ENCODE measurements around the gene SLC23A2.

Gene SLC23A2

DNA sequence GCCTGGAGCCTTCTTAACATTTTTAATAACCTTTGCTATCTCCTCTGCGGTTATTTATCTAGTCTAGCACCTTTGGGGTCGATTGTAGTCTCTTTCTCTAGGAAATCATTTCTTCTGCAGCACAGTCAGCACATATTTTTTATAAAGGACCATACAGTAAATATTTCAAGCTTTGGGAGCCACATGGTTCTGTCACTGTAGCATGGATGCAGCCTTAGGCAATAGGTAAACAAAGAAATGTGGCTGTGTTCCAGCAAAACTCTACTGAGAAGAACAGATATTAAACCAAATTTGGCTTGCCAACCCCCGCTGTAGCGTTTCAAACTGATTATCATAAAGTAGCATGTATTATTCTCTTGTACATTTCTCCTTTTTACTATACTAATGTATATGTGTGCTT lies 95.7 kb downstream of the SLC23A2 start:
- Histone ChIP-seq H3K27ac (ENCODE audit: low read depth, low read length) (no peak overlapping the region), H3K9ac (ENCODE audit: low read depth in 1 of 2, low read length in 2 of 2) (no peak overlapping the region), H3K27me3 (ENCODE audit: control insufficient read depth in 1 of 2, insufficient read depth in 2 of 2, low read length in 2 of 2) (no peaks in the 10 kb centered on the region), H3K36me3 (ENCODE audit: control insufficient read depth in 1 of 2, insufficient read depth in 2 of 2, low read length in 2 of 2) (peaks cover 0 to 9% of the 10 kb centered on the region in 2 donors), H3K4me1 (ENCODE audit: control insufficient read depth in 1 of 2, insufficient read depth in 2 of 2, low read length in 2 of 2) (peaks cover 7 to 8% of the 10 kb centered on the region in 2 donors), H3K9me3 (ENCODE audit: control insufficient read depth in 1 of 2, low read length in 2 of 2) (no peaks in the 10 kb centered on the region), H3K4me3 (ENCODE audit: low read depth in 1 of 2, low read length in 2 of 2) (no peak overlapping the region)

DNA sequence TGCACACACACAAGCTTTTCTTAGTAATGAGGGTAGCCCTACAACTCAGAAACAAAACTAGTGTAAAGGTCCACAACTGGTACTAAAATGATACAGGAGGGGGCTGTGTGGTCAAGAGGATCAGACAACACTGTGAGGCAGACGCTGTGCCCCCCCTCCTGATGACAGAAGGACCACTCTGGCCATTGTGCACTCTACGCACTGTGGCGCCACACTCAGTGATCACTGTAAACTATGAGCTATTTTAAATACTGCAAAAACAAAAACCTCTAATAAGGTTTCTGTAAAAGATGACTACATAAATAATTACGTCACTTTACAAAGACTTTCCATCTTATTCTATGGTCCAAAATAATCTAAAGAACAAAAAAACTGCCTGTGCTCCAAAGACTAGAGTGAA lies 96.1 kb downstream of the SLC23A2 start:
- no peaks in the 10 kb centered on the region for H3K9me3 ChIP-seq (ENCODE audit: control insufficient read depth in 1 of 2, low read length in 2 of 2)
- H3K36me3 ChIP-seq (ENCODE audit: control insufficient read depth in 1 of 2, insufficient read depth in 2 of 2, low read length in 2 of 2), result peaks cover 0 to 9% of the 10 kb centered on the region in 2 donors
- peaks cover 7 to 8% of the 10 kb centered on the region in 2 donors for H3K4me1 ChIP-seq (ENCODE audit: control insufficient read depth in 1 of 2, insufficient read depth in 2 of 2, low read length in 2 of 2)
- H3K4me3 ChIP-seq (ENCODE audit: low read depth in 1 of 2, low read length in 2 of 2), result no peak overlapping the region
- H3K9ac ChIP-seq (ENCODE audit: low read depth in 1 of 2, low read length in 2 of 2), result no peak overlapping the region
- H3K27ac ChIP-seq (ENCODE audit: low read depth, low read length), result no peak overlapping the region
- no peaks in the 10 kb centered on the region for H3K27me3 ChIP-seq (ENCODE audit: control insufficient read depth in 1 of 2, insufficient read depth in 2 of 2, low read length in 2 of 2)

GRCh38 chr20:4904127-4904860 lies 97.0 kb downstream of the SLC23A2 start:
- H3K4me1 ChIP-seq (ENCODE audit: control insufficient read depth in 1 of 2, insufficient read depth in 2 of 2, low read length in 2 of 2), result peaks cover 10 to 11% of the 10 kb centered on the region in 2 donors
- H3K9me3 ChIP-seq (ENCODE audit: control insufficient read depth in 1 of 2, low read length in 2 of 2), result no peaks in the 10 kb centered on the region
- peaks cover 3 to 11% of the 10 kb centered on the region in 2 donors for H3K36me3 ChIP-seq (ENCODE audit: control insufficient read depth in 1 of 2, insufficient read depth in 2 of 2, low read length in 2 of 2)
- H3K27me3 ChIP-seq (ENCODE audit: control insufficient read depth in 1 of 2, insufficient read depth in 2 of 2, low read length in 2 of 2), result no peaks in the 10 kb centered on the region
- H3K9ac ChIP-seq (ENCODE audit: low read depth in 1 of 2, low read length in 2 of 2), result no peak overlapping the region
- no peak overlapping the region for H3K27ac ChIP-seq (ENCODE audit: low read depth, low read length)
- no peak overlapping the region for H3K4me3 ChIP-seq (ENCODE audit: low read depth in 1 of 2, low read length in 2 of 2)

- Histone ChIP-seq H3K4me3 (ENCODE audit: low read depth in 1 of 2, low read length in 2 of 2) (no peak overlapping the region), H3K9ac (ENCODE audit: low read depth in 1 of 2, low read length in 2 of 2) (no peak overlapping the region), H3K27ac (ENCODE audit: low read depth, low read length) (no peak overlapping the region), H3K27me3 (ENCODE audit: control insufficient read depth in 1 of 2, insufficient read depth in 2 of 2, low read length in 2 of 2) (no peaks in the 10 kb centered on the region), H3K9me3 (ENCODE audit: control insufficient read depth in 1 of 2, low read length in 2 of 2) (no peaks in the 10 kb centered on the region), H3K4me1 (ENCODE audit: control insufficient read depth in 1 of 2, insufficient read depth in 2 of 2, low read length in 2 of 2) (peaks cover 25 to 26% of the 10 kb centered on the region in 2 donors), H3K36me3 (ENCODE audit: control insufficient read depth in 1 of 2, insufficient read depth in 2 of 2, low read length in 2 of 2) (peaks cover 9 to 19% of the 10 kb centered on the region in 2 donors)
These were observed 98.5 kb downstream of the SLC23A2 start for GRCh38 chr20:4902788-4903187.

DNA sequence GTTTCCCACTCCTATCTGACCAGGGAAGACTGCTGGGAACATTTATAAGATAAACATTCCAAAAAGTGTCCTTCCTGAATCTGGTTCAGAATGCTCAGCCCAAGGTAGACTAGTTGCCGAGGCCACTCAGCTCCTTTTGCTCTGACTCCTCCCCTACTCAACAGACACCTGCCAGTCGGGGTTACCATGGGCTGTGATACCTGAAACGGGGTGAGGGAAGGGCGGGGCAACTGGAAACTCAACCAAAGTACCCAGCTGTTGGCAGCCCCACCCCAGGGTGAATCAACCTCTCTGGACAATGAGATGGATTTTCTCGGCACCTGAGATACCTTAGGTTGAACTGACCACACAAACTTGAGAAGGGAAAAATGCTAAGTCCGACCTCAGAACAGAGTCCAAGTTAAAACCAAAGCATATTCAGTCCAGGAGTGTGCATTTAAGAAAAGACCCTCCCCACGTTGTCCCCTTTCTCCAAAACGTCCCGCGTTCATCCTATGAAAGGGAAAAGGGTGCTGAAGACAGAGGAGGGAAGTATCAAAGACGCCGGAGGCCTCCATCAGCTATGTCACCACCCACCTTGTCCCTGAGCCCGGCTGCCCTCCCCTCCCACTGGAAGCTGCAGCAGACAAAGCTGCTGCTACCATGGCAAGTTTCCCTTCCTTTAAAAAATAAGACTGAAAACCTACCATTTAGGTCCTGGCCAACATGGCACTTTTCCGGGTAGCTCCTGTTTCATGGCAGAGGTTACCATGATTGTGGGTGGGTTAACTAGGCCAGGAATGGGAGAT lies 100.1 kb downstream of the SLC23A2 start:
- Histone ChIP-seq H3K9ac (ENCODE audit: low read depth in 1 of 2, low read length in 2 of 2) (no peak overlapping the region), H3K9me3 (ENCODE audit: control insufficient read depth in 1 of 2, low read length in 2 of 2) (no peaks in the 10 kb centered on the region), H3K4me1 (ENCODE audit: control insufficient read depth in 1 of 2, insufficient read depth in 2 of 2, low read length in 2 of 2) (peaks cover 38 to 39% of the 10 kb centered on the region in 2 donors), H3K27ac (ENCODE audit: low read depth, low read length) (no peak overlapping the region), H3K27me3 (ENCODE audit: control insufficient read depth in 1 of 2, insufficient read depth in 2 of 2, low read length in 2 of 2) (no peaks in the 10 kb centered on the region), H3K4me3 (ENCODE audit: low read depth in 1 of 2, low read length in 2 of 2) (no peak overlapping the region), H3K36me3 (ENCODE audit: control insufficient read depth in 1 of 2, insufficient read depth in 2 of 2, low read length in 2 of 2) (peaks cover 9 to 19% of the 10 kb centered on the region in 2 donors)

DNA sequence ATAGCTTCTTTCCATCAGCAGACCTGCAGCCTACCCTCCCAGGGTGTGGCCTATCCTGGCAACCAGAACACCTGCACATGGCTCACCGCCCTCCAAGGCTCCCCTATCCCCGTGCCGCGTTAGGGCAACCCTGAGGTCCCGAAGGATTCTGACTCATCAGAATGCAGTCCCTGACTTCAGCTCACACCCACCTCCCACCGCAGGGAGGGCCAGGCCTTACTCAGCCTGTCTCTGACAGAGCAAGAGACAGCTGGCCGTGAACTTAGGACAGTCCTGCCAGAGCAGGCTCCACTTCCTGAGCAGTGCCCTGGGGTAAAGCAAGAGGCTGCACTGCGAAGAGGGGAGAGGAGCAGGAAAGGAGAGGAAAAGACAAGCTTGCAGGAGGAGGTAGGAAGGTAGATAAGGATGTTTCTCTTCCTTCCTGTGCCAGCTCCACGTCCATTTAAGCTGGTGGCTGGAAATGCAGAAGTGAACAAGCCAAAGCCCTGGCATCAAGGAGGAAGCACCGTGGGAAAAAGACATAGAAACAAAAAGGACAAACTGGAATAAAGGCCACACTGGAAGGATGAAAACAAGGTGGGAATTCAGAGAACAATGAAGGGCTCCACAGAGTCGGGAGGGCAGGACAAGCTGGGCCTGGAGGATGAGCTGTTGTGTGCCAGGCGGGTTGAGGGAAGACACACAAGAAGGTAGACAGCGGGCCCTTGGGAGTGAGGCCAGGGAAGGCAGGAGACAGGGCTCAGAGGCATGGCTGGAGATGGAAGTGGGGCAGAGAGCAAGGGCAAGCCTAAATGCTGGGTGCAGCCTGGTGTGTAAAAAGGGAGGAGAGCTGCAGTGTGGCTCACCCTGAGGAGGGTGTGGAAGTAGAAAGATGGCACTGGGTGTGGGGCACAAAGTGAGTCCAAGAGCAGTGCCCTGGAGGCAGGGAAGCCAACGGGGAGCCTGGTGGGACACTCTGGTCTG lies 102.7 kb downstream of the SLC23A2 start:
- no peak overlapping the region for H3K4me3 ChIP-seq (ENCODE audit: low read depth in 1 of 2, low read length in 2 of 2)
- H3K4me1 ChIP-seq (ENCODE audit: control insufficient read depth in 1 of 2, insufficient read depth in 2 of 2, low read length in 2 of 2), result peaks cover 38 to 39% of the 10 kb centered on the region in 2 donors
- H3K9ac ChIP-seq (ENCODE audit: low read depth in 1 of 2, low read length in 2 of 2), result no peak overlapping the region
- H3K36me3 ChIP-seq (ENCODE audit: control insufficient read depth in 1 of 2, insufficient read depth in 2 of 2, low read length in 2 of 2), result peaks cover 13 to 23% of the 10 kb centered on the region in 2 donors
- H3K27me3 ChIP-seq (ENCODE audit: control insufficient read depth in 1 of 2, insufficient read depth in 2 of 2, low read length in 2 of 2), result no peaks in the 10 kb centered on the region
- no peak overlapping the region for H3K27ac ChIP-seq (ENCODE audit: low read depth, low read length)
- no peaks in the 10 kb centered on the region for H3K9me3 ChIP-seq (ENCODE audit: control insufficient read depth in 1 of 2, low read length in 2 of 2)

DNA sequence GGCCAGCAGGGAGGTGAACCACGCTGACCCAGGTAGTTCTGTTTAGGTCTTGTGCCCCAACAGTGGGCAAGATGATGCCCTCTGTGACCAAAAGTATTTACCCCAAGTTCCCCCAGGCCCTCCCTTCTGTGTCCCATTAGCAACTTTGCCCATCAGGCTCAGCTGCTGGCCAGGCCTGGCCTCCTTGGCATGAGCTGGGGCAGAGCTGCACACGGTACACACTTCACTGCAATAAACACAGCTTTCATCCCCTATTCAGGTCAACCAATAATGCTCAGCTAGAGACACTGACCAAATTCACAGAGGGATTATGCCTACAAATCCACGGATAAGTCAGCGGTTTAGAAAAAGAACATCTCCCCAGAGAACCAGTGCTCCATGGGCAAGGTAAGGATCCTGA lies 103.7 kb downstream of the SLC23A2 start:
- H3K27me3 ChIP-seq (ENCODE audit: control insufficient read depth in 1 of 2, insufficient read depth in 2 of 2, low read length in 2 of 2), result no peaks in the 10 kb centered on the region
- H3K9me3 ChIP-seq (ENCODE audit: control insufficient read depth in 1 of 2, low read length in 2 of 2), result no peaks in the 10 kb centered on the region
- peak overlapping the region; percentile 3 for H3K27ac ChIP-seq (ENCODE audit: low read depth, low read length)
- H3K4me3 ChIP-seq (ENCODE audit: low read depth in 1 of 2, low read length in 2 of 2), result no peak overlapping the region
- peaks cover 38 to 39% of the 10 kb centered on the region in 2 donors for H3K4me1 ChIP-seq (ENCODE audit: control insufficient read depth in 1 of 2, insufficient read depth in 2 of 2, low read length in 2 of 2)
- H3K36me3 ChIP-seq (ENCODE audit: control insufficient read depth in 1 of 2, insufficient read depth in 2 of 2, low read length in 2 of 2), result peaks cover 13 to 23% of the 10 kb centered on the region in 2 donors
- H3K9ac ChIP-seq (ENCODE audit: low read depth in 1 of 2, low read length in 2 of 2), result peak overlapping the region in 1 of 2 donors; percentile 2

DNA sequence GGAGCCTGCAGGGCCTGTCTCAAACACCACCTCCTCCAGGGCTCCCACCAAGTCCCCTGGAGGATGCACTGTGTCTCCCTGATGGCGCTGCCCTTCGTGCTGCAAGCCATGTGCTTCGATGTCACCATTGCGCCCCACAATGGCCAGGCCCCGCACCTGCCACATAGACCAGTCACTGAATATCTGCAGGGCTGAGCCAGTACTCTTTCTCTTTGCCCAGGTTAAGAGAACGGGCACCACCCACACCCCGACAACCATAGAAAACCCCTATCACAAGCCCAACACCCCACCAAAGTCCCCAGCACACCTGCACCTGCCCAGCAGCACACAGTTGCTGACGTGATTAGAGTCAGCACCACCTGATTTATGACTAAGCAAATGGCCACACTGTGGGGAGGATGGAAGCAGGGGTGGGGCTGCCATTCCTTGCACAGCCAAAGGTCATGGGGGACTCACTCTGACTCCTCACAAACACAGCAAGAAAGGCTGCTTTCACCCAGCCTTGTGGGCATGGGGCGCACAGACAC lies 104.3 kb downstream of the SLC23A2 start:
- Histone ChIP-seq H3K36me3 (ENCODE audit: control insufficient read depth in 1 of 2, insufficient read depth in 2 of 2, low read length in 2 of 2) (peaks cover 13 to 21% of the 10 kb centered on the region in 2 donors), H3K27me3 (ENCODE audit: control insufficient read depth in 1 of 2, insufficient read depth in 2 of 2, low read length in 2 of 2) (no peaks in the 10 kb centered on the region), H3K27ac (ENCODE audit: low read depth, low read length) (no peak overlapping the region), H3K9me3 (ENCODE audit: control insufficient read depth in 1 of 2, low read length in 2 of 2) (no peaks in the 10 kb centered on the region), H3K4me3 (ENCODE audit: low read depth in 1 of 2, low read length in 2 of 2) (no peak overlapping the region), H3K9ac (ENCODE audit: low read depth in 1 of 2, low read length in 2 of 2) (peak overlapping the region in 1 of 2 donors; percentile 2), H3K4me1 (ENCODE audit: control insufficient read depth in 1 of 2, insufficient read depth in 2 of 2, low read length in 2 of 2) (peaks cover 38 to 39% of the 10 kb centered on the region in 2 donors)

- Histone ChIP-seq H3K4me1 (ENCODE audit: control insufficient read depth in 1 of 2, insufficient read depth in 2 of 2, low read length in 2 of 2) (peaks cover 35 to 37% of the 10 kb centered on the region in 2 donors), H3K9me3 (ENCODE audit: control insufficient read depth in 1 of 2, low read length in 2 of 2) (no peaks in the 10 kb centered on the region), H3K27me3 (ENCODE audit: control insufficient read depth in 1 of 2, insufficient read depth in 2 of 2, low read length in 2 of 2) (no peaks in the 10 kb centered on the region), H3K9ac (ENCODE audit: low read depth in 1 of 2, low read length in 2 of 2) (no peak overlapping the region), H3K4me3 (ENCODE audit: low read depth in 1 of 2, low read length in 2 of 2) (no peak overlapping the region), H3K36me3 (ENCODE audit: control insufficient read depth in 1 of 2, insufficient read depth in 2 of 2, low read length in 2 of 2) (peaks cover 13% of the 10 kb centered on the region in 2 donors), H3K27ac (ENCODE audit: low read depth, low read length) (no peak overlapping the region)
These were observed 105.1 kb downstream of the SLC23A2 start for GRCh38 chr20:4896119-4896702.

All from duodenal mucosa (tissue), 2 donors.